Lung (tissue), 12 donors: Measurements from ENCODE around the gene CEP41. TPM values are rescaled to one million over a fixed set of nuclear protein-coding genes. Genes with fewer than 3 reads are reported as not detected.
A peak's percentile ranks its signal among the peaks of the same experiment; 100 is the strongest.

Experiments
- ATAC-seq: fragments of 200-7000 bp; cut with Tn5 transposase; one replicate; pipeline ENCODE4 v1.9.1; 2020; ENCODE audit warnings: moderate number of reproducible peaks; ENCODE audit not compliant: insufficient read depth, low FRiP score
- DNase-seq, 3 donors: peaks; one replicate each; pipeline ENCODE4 v3.0.0-alpha.2; 2013 to 2017
- H3K27ac ChIP-seq, 2 donors: one replicate each; pipeline ENCODE4 v1.5.1; 2013; ENCODE audit warnings: mild to moderate bottlenecking in 2 of 2, moderate library complexity in 2 of 2, control low read depth in 1 of 2, inconsistent platforms in 1 of 2, low read depth in 1 of 2, low read length in 1 of 2
- H3K27me3 ChIP-seq, 3 donors: one replicate each; pipeline ENCODE4 v1.5.1; 2013; ENCODE audit warnings: low read length in 2 of 3; ENCODE audit not compliant: control insufficient read depth in 3 of 3, insufficient read depth in 3 of 3
- H3K36me3 ChIP-seq, 4 donors: one replicate each; pipeline ENCODE4 v1.5.1; 2013; ENCODE audit warnings: low read length in 4 of 4, mild to moderate bottlenecking in 1 of 4, moderate library complexity in 1 of 4; ENCODE audit not compliant: control insufficient read depth in 4 of 4, insufficient read depth in 4 of 4
- H3K4me1 ChIP-seq, 5 donors: one replicate each; pipeline ENCODE4 v1.5.1; 2013; ENCODE audit warnings: low read length in 5 of 5, mild to moderate bottlenecking in 2 of 5, moderate library complexity in 1 of 5; ENCODE audit not compliant: control insufficient read depth in 5 of 5, insufficient read depth in 5 of 5
- H3K4me3 ChIP-seq: one replicate; pipeline ENCODE4 v1.5.1; 2013; ENCODE audit warnings: mild to moderate bottlenecking, control low read depth, moderate library complexity
- H3K9ac ChIP-seq, 2 donors: one replicate each; pipeline ENCODE4 v1.5.1; 2013; ENCODE audit warnings: low read length in 2 of 2, control low read depth in 1 of 2; ENCODE audit not compliant: insufficient read depth in 1 of 2
- H3K9me3 ChIP-seq, 4 donors: one replicate each; pipeline ENCODE4 v1.5.1; 2013; ENCODE audit warnings: low read length in 3 of 4, mild to moderate bottlenecking in 1 of 4, moderate library complexity in 1 of 4; ENCODE audit not compliant: control insufficient read depth in 4 of 4, insufficient read depth in 3 of 4
- CTCF ChIP-seq: IDR thresholded peaks from 2 replicates; pipeline ENCODE4 v1.5.1; 2012; ENCODE audit warnings: mild to moderate bottlenecking; ENCODE audit errors: control extremely low read depth, extremely low read depth
- WGBS, 2 donors: extraction: QIAGEN DNeasy Blood & Tissue Kit; methylation state at CpG; one replicate each; pipeline ENCODE4 v1.1.7; 2013; 5-methylcytosine and 5-hydroxymethylcytosine counted together
- polyA plus RNA-seq, 2 donors: library from polyadenylated mRNA; stranded (reverse); fragments of 200-250 nt; gene quantifications; one replicate each; pipeline ENCODE4 v1.2.1, GENCODE V29; 2013
- total RNA-seq, 2 donors: library from RNA; depleted of rRNA in 1 of 2; stranded (reverse); fragments of >200 nt in 1 of 2; gene quantifications; one replicate each; pipeline ENCODE4 v1.2.1, GENCODE V29; 2014 to 2021
- donor health status: control.
- donor health status: control.
- donor health status: Bipolar disorder and iron deficiency.
- donor health status: healthy.
- donor health status: DM: yes; HTN: yes; CAD: no.

Gene CEP41
- total and polyA plus RNA-seq, 4 donors, result 3.7 to 15.3 (median 11.6) TPM

- H3K4me1 ChIP-seq, result peaks cover 0 to 33% (median 10%) of the 10 kb centered on the region in 5 donors
- no peak for DNase-seq
- H3K27ac ChIP-seq, result no peak overlapping the region
- TF ChIP-seq CTCF, result no peak
- H3K9ac ChIP-seq, result peak overlapping the region in 1 of 2 donors; percentile 8
- H3K36me3 ChIP-seq, result no peaks in the 10 kb centered on the region
- ATAC-seq, result no peak
- 80 to 86% methylated on average over 4 of the region's 4 CpGs for WGBS, 2 donors
- no peak overlapping the region for H3K4me3 ChIP-seq
- H3K27me3 ChIP-seq, result no peaks in the 10 kb centered on the region
- no peaks in the 10 kb centered on the region for H3K9me3 ChIP-seq
Observed at GRCh38 chr7:130420943-130421578, 19.8 kb downstream of the CEP41 start.

GRCh38 chr7:130419658-130420057, 21.2 kb downstream of the CEP41 start:
- Histone ChIP-seq H3K27ac (no peak overlapping the region), H3K4me1 (peaks cover 0 to 33% (median 10%) of the 10 kb centered on the region in 5 donors), H3K27me3 (no peaks in the 10 kb centered on the region), H3K4me3 (no peak overlapping the region), H3K9me3 (no peaks in the 10 kb centered on the region), H3K9ac (no peak overlapping the region), H3K36me3 (no peaks in the 10 kb centered on the region)
- TF ChIP-seq CTCF, result no peak
- 45 to 65% methylated on average over 5 of the region's 5 CpGs for WGBS, 2 donors
- DNase-seq (no peak), ATAC-seq (no peak)

DNA sequence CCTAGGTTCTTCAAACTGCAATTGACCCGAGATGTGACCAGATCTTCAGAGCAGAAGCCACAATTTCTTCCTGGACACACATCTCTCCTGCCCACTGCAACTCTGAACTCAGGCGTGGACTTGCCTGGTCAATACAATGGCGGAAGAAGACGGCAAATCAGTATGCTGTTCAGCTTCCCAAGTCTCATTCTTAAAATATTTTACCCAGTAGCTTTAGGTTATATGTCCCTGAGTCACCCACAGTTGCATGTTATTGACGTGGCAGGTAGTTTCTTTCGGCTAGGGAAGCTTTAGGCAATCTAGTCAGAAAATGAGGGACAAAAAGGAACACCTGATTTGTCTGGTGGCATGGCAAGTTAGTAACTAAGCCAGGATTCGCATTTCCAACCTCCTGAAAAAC, 22.5 kb downstream of the CEP41 start:
- DNase-seq, result no peak
- H3K4me1 ChIP-seq, result peaks cover 0 to 33% (median 8%) of the 10 kb centered on the region in 5 donors
- 95 to 98% methylated on average over 7 of the region's 7 CpGs for WGBS, 2 donors
- no peak for ATAC-seq
- H3K4me3 ChIP-seq, result no peak overlapping the region
- H3K9me3 ChIP-seq, result no peaks in the 10 kb centered on the region
- no peaks in the 10 kb centered on the region for H3K36me3 ChIP-seq
- TF ChIP-seq CTCF, result no peak
- H3K27me3 ChIP-seq, result no peaks in the 10 kb centered on the region
- no peak overlapping the region for H3K27ac ChIP-seq
- H3K9ac ChIP-seq, result no peak overlapping the region

GRCh38 chr7:130417213-130417612, 23.6 kb downstream of the CEP41 start:
- TF ChIP-seq CTCF, result no peak
- Histone ChIP-seq H3K9me3 (no peaks in the 10 kb centered on the region), H3K36me3 (no peaks in the 10 kb centered on the region), H3K27ac (no peak overlapping the region), H3K4me3 (no peak overlapping the region), H3K9ac (no peak overlapping the region), H3K27me3 (no peaks in the 10 kb centered on the region), H3K4me1 (peaks cover 0 to 33% (median 7%) of the 10 kb centered on the region in 5 donors)
- no peak for DNase-seq
- ATAC-seq, result no peak
- WGBS, 2 donors, result 16 to 52% methylated on average over 5 of the region's 5 CpGs
